ENCODE measurements around the gene LINC00632.

DNA sequence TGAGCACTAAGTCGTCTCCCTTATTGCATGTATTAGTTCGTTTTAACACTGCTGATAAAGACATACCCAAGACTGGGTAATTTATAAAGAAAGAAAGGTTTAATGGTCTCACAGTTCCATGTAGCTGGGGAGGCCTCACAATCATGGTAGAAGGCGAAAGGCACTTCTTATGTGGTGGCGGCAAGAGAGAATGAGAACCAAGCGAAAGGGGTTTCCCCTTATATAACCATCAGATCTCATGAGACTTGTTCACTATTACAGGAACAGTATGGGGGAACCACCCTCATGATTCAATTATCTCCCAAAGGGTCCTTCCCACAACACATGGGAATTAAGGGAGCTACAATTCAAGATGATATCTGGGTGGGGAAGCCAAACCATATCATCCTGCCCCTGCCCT is 85.1 kb downstream of the LINC00632 start:
- TF ChIP-seq, protein P1, sequence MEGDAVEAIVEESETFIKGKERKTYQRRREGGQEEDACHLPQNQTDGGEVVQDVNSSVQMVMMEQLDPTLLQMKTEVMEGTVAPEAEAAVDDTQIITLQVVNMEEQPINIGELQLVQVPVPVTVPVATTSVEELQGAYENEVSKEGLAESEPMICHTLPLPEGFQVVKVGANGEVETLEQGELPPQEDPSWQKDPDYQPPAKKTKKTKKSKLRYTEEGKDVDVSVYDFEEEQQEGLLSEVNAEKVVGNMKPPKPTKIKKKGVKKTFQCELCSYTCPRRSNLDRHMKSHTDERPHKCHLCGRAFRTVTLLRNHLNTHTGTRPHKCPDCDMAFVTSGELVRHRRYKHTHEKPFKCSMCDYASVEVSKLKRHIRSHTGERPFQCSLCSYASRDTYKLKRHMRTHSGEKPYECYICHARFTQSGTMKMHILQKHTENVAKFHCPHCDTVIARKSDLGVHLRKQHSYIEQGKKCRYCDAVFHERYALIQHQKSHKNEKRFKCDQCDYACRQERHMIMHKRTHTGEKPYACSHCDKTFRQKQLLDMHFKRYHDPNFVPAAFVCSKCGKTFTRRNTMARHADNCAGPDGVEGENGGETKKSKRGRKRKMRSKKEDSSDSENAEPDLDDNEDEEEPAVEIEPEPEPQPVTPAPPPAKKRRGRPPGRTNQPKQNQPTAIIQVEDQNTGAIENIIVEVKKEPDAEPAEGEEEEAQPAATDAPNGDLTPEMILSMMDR (IDR thresholded peaks at IDR 0.05 in 8 of 11, conservative IDR thresholded peaks at IDR 0.05 in 3 of 11) = no peak
- TF ChIP-seq POLR2A (IDR thresholded peaks at IDR 0.05) = no peak

Measured in spleen (tissue), 7 donors.